GM12878 (cell line): ENCODE results near the gene HSF5. TPM values are rescaled to one million over a fixed set of nuclear protein-coding genes. Genes with fewer than 3 reads are reported as not detected.

Experiments
- ATF7 ChIP-seq: fragments of 450-650 bp; IDR thresholded peaks from 2 replicates; pipeline ENCODE4 v1.6.1; 2016; ENCODE audit warnings: low read depth, mild to moderate bottlenecking
- BRCA1 ChIP-seq: IDR thresholded peaks from 2 replicates; pipeline ENCODE4 v1.6.1; 2011; ENCODE audit warnings: low read depth, low read length, improper control_type of control experiment
- CEBPZ ChIP-seq: fragments of 150-350 bp; IDR thresholded peaks from 2 replicates; pipeline ENCODE4 v1.6.1; 2016; ENCODE audit warnings: low read depth, low read length
- CHD2 ChIP-seq: IDR thresholded peaks from 2 replicates; pipeline ENCODE4 v1.6.1; 2011; ENCODE audit warnings: low read depth, low read length, improper control_type of control experiment, borderline replicate concordance
- E2F4 ChIP-seq: IDR thresholded peaks from 2 replicates; pipeline ENCODE4 v1.6.1; 2012; ENCODE audit warnings: low read depth, low read length, improper control_type of control experiment
- E2F8 ChIP-seq: fragments of 450-650 bp; IDR thresholded peaks from 2 replicates; pipeline ENCODE4 v1.6.1; 2018; ENCODE audit warnings: mild to moderate bottlenecking, low read depth, moderate library complexity; ENCODE audit not compliant: partially characterized antibody
- HDAC2 ChIP-seq: fragments of 200-600 bp; sonication (generic); IDR thresholded peaks from 2 replicates; pipeline ENCODE4 v1.6.1; 2017
- MTA3 ChIP-seq: IDR thresholded peaks from 2 replicates; pipeline ENCODE4 v1.6.1; 2012; ENCODE audit warnings: low read length, inconsistent platforms, borderline replicate concordance
- MYC ChIP-seq: IDR thresholded peaks from 2 replicates; pipeline ENCODE4 v1.6.1; 2011; ENCODE audit warnings: mild to moderate bottlenecking, low read length, moderate library complexity, inconsistent platforms; ENCODE audit not compliant: insufficient read depth, insufficient replicate concordance, insufficient read length, severe bottlenecking
- NFXL1 ChIP-seq: fragments of 450-650 bp; IDR thresholded peaks from 2 replicates; pipeline ENCODE4 v1.6.1; 2017; ENCODE audit warnings: antibody characterized with exemption, mild to moderate bottlenecking, borderline replicate concordance
- NKRF ChIP-seq: fragments of 450-650 bp; conservative IDR thresholded peaks from 2 replicates; pipeline ENCODE4 v1.6.1; 2017; ENCODE audit warnings: mild to moderate bottlenecking, moderate library complexity
- NR2C1 ChIP-seq: fragments of 450-650 bp; IDR thresholded peaks from 2 replicates; pipeline ENCODE4 v1.6.1; 2017; ENCODE audit warnings: antibody characterized with exemption, mild to moderate bottlenecking, moderate library complexity
- SREBF2 ChIP-seq: IDR thresholded peaks from 2 replicates; pipeline ENCODE4 v1.6.1; 2012; ENCODE audit warnings: mild to moderate bottlenecking, low read length
- TCF12 ChIP-seq: IDR thresholded peaks from 2 replicates; pipeline ENCODE4 v1.6.1; 2011; ENCODE audit warnings: low read depth, mild to moderate bottlenecking, low read length
- TCF3 ChIP-seq: IDR thresholded peaks from 2 replicates; pipeline ENCODE4 v1.6.1; 2012; ENCODE audit warnings: low read depth, mild to moderate bottlenecking, low read length, borderline replicate concordance; ENCODE audit not compliant: insufficient read depth
- ZBTB40 ChIP-seq: fragments of 450-650 bp; IDR thresholded peaks from 2 replicates; pipeline ENCODE4 v1.6.1; 2016; ENCODE audit warnings: mild to moderate bottlenecking, moderate library complexity, borderline replicate concordance
- polyA plus RNA-seq, 11 experiments: library from polyadenylated mRNA; depleted of rRNA in 4 of 11; unstranded in 6 of 11; stranded (reverse) in 5 of 11; fragments of >200 nt; fragmentation: Nextera tagmentation in 4 of 11; fragmentation: Illumina TruSeq in 1 of 11; extraction: Ambion mirVana in 4 of 11; extraction: Trizol in 1 of 11; gene quantifications; 1 replicate in 1 of 11; 2 replicates in 10 of 11; pipeline versions ENCODE4 v1.2.1 to v1.2.3, GENCODE V29; 2011 to 2016; ENCODE audit warnings: inconsistent platforms in 2 of 11, missing spikeins in 2 of 11, low read depth in 1 of 11
- total RNA-seq, 4 experiments: library from RNA; depleted of rRNA in 3 of 4; stranded (reverse); fragments of >200 nt in 3 of 4; fragmentation: Illumina TruSeq in 1 of 4; extraction: Trizol in 1 of 4; gene quantifications; 2 replicates each; pipeline versions ENCODE4 v1.2.1 to v1.2.3, GENCODE V29; 2013 to 2021

Gene HSF5
- total and polyA plus RNA-seq, 10 of the 15 experiments (the other 5 are each of a cell fraction or from before 2014, with no cell fraction given), result 0.02 to 0.18 (median 0.06) TPM; not detected in 4

GRCh38 chr17:58504826-58505351, 16.7 kb upstream of the HSF5 start (continued):
- TF ChIP-seq TCF12, result no peak
- no peak for TF ChIP-seq NFXL1
- no peak for TF ChIP-seq BRCA1
- TF ChIP-seq NR2C1, result no peak
- 0 out of 2 replicates have a peak, but pooled peaks have one; percentile 49 for TF ChIP-seq MTA3
- TF ChIP-seq ATF7, result 0 out of 2 replicates have a peak, but pooled peaks have one; percentile 10
- TF ChIP-seq MYC, result no peak
- TF ChIP-seq HDAC2, result no peak
- no peak for TF ChIP-seq E2F4
- TF ChIP-seq TCF3, result no peak
- TF ChIP-seq NKRF, result no peak
- TF ChIP-seq E2F8, result no peak
- no peak for TF ChIP-seq SREBF2
- TF ChIP-seq ZBTB40, result no peak
- no peak for TF ChIP-seq CEBPZ
- no peak; the same call in 1 of the 2 replicates for TF ChIP-seq CHD2
